HCT116 (cell line): ENCODE measurements around the gene HNRNPDL. TPM values are rescaled to one million over a fixed set of nuclear protein-coding genes. Genes with fewer than 3 reads are reported as not detected.
"Not testable (repeated sequence)": the region's sequence is repeated elsewhere in the genome, so short reads cannot be mapped to it uniquely, and the experiment has no call there.

ENCODE experiments used
- ATAC-seq: fragments of 200-7000 bp; cut with Tn5 transposase; 2 replicates; pipeline ENCODE4 v1.9.1; 2020; ENCODE audit warnings: mild to moderate bottlenecking, moderate library complexity
- BruUV-seq: library from RNA; stranded (reverse); fragments of 400-500 nt; replicated peaks from 2 replicates; lab custom pipeline; 2021; lab: Mats Ljungman, UMichigan
- CTCF ChIA-PET: fragments of 300-600 bp; sonication (Branson Sonifier 250); formaldehyde crosslinking; loops from one replicate; lab custom pipeline; 2021; ENCODE audit warnings: antibody characterized with exemption; lab: Charles Lee
- POLR2A ChIA-PET: fragments of 300-600, 350-600 bp; sonication (Branson Sonifier 250); formaldehyde crosslinking; loops from one replicate; lab custom pipeline; 2021; ENCODE audit warnings: antibody characterized with exemption; lab: Charles Lee
- RAD21 ChIA-PET, 2 experiments: fragments of 300-600 bp; sonication (Branson Sonifier 250); formaldehyde crosslinking; loops; one replicate each; lab custom pipeline; 2023; ENCODE audit warnings: low total read pairs in 2 of 2; ENCODE audit not compliant: uncharacterized antibody in 2 of 2, unreplicated experiment in 2 of 2, low non-redundant PET in 1 of 2; lab: Charles Lee
- DNase-seq: peaks from one replicate; pipeline ENCODE4 v3.0.0-alpha.2; 2010; ENCODE audit warnings: low read depth, low spot score
- H2AFZ ChIP-seq: fragments of 200-600 bp; shearing (Covaris generic), sonication (generic); 2 replicates; pipeline ENCODE4 v1.6.1; 2017; ENCODE audit warnings: low read depth, mixed run types, mixed read lengths, antibody characterized with exemption, low read length; ENCODE audit not compliant: poor library complexity, severe bottlenecking
- H3K27ac ChIP-seq: 2 replicates; pipeline ENCODE4 v1.5.1; 2012; ENCODE audit warnings: low read depth, low read length
- H3K27me3 ChIP-seq: fragments of 200-600 bp; sonication (generic); 2 replicates; pipeline ENCODE4 v1.6.1; 2016; ENCODE audit warnings: mixed run types, low read length, mixed read lengths; ENCODE audit not compliant: insufficient read depth
- H3K36me3 ChIP-seq, 2 experiments: fragments of 200-500 bp in 1 of 2; fragments of 200-600 bp in 1 of 2; sonication (Bioruptor generic) in 1 of 2; sonication (generic) in 1 of 2; 2 replicates each; pipeline versions ENCODE4 v1.5.1 to v1.6.1; 2014 to 2016; ENCODE audit warnings: low read length in 2 of 2, inconsistent platforms in 1 of 2, mixed read lengths in 1 of 2, mixed run types in 1 of 2; ENCODE audit not compliant: insufficient read depth in 2 of 2, control insufficient read depth in 1 of 2
- H3K4me1 ChIP-seq, 2 experiments: fragments of 200-600 bp in 1 of 2; sonication (generic) in 1 of 2; 2 replicates each; pipeline versions ENCODE4 v1.5.1 to v1.6.1; 2012 to 2017; ENCODE audit warnings: low read length in 2 of 2, inconsistent platforms in 1 of 2, mild to moderate bottlenecking in 1 of 2, mixed read lengths in 1 of 2, mixed run types in 1 of 2, moderate library complexity in 1 of 2; ENCODE audit not compliant: insufficient read depth in 2 of 2, control insufficient read depth in 1 of 2
- H3K4me2 ChIP-seq: fragments of 200-600 bp; sonication (generic); 2 replicates; pipeline ENCODE4 v1.6.1; 2017; ENCODE audit warnings: mixed run types, low read length, mixed read lengths
- H3K4me3 ChIP-seq, 2 experiments: fragments of 200-600 bp in 1 of 2; sonication (generic) in 1 of 2; replicated peaks in 1 of 2; 2 replicates each; pipeline ENCODE4 v1.5.1; 2011 to 2016; ENCODE audit warnings: low read length in 2 of 2, control low read depth in 1 of 2, low read depth in 1 of 2, mild to moderate bottlenecking in 1 of 2, mixed read lengths in 1 of 2, mixed run types in 1 of 2
- H3K79me2 ChIP-seq: fragments of 200-600 bp; sonication (generic); 2 replicates; pipeline ENCODE4 v1.6.1; 2017; ENCODE audit warnings: mild to moderate bottlenecking, mixed run types, low read length, moderate library complexity, mixed read lengths; ENCODE audit not compliant: insufficient read depth
- H3K9ac ChIP-seq: fragments of 200-600 bp; sonication (generic); 2 replicates; pipeline ENCODE4 v1.6.1; 2016; ENCODE audit warnings: low read length, mixed read lengths
- H3K9me2 ChIP-seq: fragments of 200-600 bp; sonication (generic), shearing (Covaris generic); 2 replicates; pipeline ENCODE4 v1.6.1; 2017; ENCODE audit warnings: mixed run types, mild to moderate bottlenecking, moderate library complexity; ENCODE audit not compliant: insufficient read depth
- H3K9me3 ChIP-seq, 2 experiments: fragments of 200-500 bp in 1 of 2; fragments of 200-600 bp in 1 of 2; sonication (Bioruptor generic) in 1 of 2; sonication (generic) in 1 of 2; 2 replicates each; pipeline ENCODE4 v1.6.1; 2014 to 2017; ENCODE audit warnings: low read length in 2 of 2, mixed read lengths in 2 of 2, inconsistent platforms in 1 of 2, low read depth in 1 of 2, mild to moderate bottlenecking in 1 of 2, mixed run types in 1 of 2, moderate library complexity in 1 of 2; ENCODE audit not compliant: control insufficient read depth in 1 of 2, insufficient read depth in 1 of 2
- H4K20me1 ChIP-seq: fragments of 200-600 bp; sonication (generic), shearing (Covaris generic); 2 replicates; pipeline ENCODE4 v1.6.1; 2017; ENCODE audit warnings: mixed run types, mild to moderate bottlenecking, moderate library complexity; ENCODE audit not compliant: insufficient read depth
- CBX3 ChIP-seq: IDR thresholded peaks from 2 replicates; pipeline ENCODE4 v1.6.1; 2012; ENCODE audit warnings: low read depth
- EGR1 ChIP-seq: IDR thresholded peaks from 2 replicates; pipeline ENCODE4 v1.6.1; 2012; ENCODE audit warnings: low read depth
- EZH2 ChIP-seq: fragments of 200-600 bp; sonication (generic); IDR thresholded peaks from 2 replicates; pipeline ENCODE4 v1.6.1; 2017; ENCODE audit warnings: antibody characterized with exemption, mixed run types
- JUND ChIP-seq: IDR thresholded peaks from 2 replicates; pipeline ENCODE4 v1.6.1; 2012
- POLR2A ChIP-seq: IDR thresholded peaks from 2 replicates; pipeline ENCODE4 v1.7.0; 2011; ENCODE audit warnings: borderline replicate concordance; ENCODE audit not compliant: insufficient read depth, insufficient read length; ENCODE audit errors: extremely low read depth
- TCF7L2 ChIP-seq: IDR thresholded peaks from 2 replicates; pipeline ENCODE4 v1.7.0; 2011; ENCODE audit warnings: borderline replicate concordance, inconsistent platforms; ENCODE audit not compliant: insufficient read depth, insufficient read length; ENCODE audit errors: extremely low read depth
- intact Hi-C: fragments of 100-400 bp; cut with micrococcal nuclease; formaldehyde crosslinking; loops from 2 replicates; pipeline ENCODE4 v1.10.0; 2022
- total RNA-seq: library from RNA; stranded (reverse); gene quantifications from one replicate; pipeline ENCODE4 v1.2.1, GENCODE V29; 2021; ENCODE audit not compliant: unreplicated experiment
- TF ChIP-seq, protein P1 (sequence below): IDR thresholded peaks from 2 replicates; pipeline ENCODE4 v1.6.1; 2012; ENCODE audit warnings: low read depth
- TF ChIP-seq, protein P2 (sequence below): IDR thresholded peaks from 2 replicates; pipeline ENCODE4 v1.6.1; 2011; ENCODE audit warnings: mild to moderate bottlenecking, low read length, moderate library complexity; ENCODE audit not compliant: insufficient replicate concordance; ENCODE audit errors: extremely low read depth
- TF ChIP-seq, protein P3 (sequence below): IDR thresholded peaks from 2 replicates; pipeline ENCODE4 v1.6.1; 2012

The HNRNPDL gene
- total RNA-seq, 1 experiment from 2014 or later = 206 TPM

DNA sequence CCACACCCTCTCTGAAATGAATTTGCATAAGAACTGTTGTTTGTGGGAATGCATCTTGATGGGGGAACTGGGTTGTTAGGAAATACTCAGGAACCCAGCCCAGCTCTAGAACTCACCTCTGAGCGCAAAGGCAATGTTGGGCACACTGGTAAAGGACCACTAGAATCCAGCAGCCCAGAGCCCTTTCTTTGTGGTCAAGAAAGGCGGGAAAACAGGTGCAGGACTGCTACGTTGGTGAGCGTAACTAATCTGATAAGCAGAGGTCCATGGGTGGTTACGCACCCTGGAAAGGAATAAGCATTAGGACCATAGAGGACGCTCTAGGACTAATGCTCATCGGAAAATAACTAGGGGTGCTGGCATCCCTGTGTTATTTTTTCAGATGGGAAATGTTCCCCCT lies 45.7 kb upstream of the HNRNPDL start:
- ATAC-seq, H3K9ac ChIP-seq, CTCF ChIA-PET, H3K36me3 ChIP-seq, H3K9me3 ChIP-seq, H3K79me2 ChIP-seq, H3K9me2 ChIP-seq, H3K4me2 ChIP-seq, H3K27ac ChIP-seq, BruUV-seq, DNase-seq, POLR2A ChIA-PET, H2AFZ ChIP-seq, intact Hi-C loops, H3K4me1 ChIP-seq, RAD21 ChIA-PET, H4K20me1 ChIP-seq, H3K27me3 ChIP-seq, H3K4me3 ChIP-seq: not testable (repeated sequence)

DNA sequence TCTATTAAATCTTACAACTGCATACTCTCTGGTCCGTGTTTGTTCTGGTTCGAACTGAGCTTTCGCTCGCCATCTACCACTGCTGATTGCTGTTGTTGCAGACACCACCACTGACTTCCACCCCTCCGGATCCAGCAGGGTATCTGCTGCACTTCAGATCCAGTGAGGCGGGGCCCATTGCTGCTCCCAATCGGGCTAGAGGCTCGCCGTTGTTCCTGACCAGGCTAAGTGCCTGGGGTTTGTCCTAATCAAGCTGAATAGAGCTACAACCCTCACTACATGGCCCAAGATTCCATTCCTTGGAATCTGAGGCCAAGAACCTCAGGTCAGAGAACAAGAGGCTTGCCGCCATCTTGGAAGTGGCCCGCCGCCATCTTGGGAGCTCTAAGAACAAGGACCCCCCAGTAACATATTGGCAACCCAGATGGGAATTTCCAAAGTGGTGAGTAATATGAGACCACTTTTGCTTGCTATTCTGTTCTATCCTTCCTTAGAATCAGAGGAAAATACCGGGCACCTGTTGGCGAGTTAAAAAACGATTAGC lies 43.4 kb upstream of the HNRNPDL start:
- POLR2A ChIA-PET = no interaction called here
- no peak for DNase-seq
- RAD21 ChIA-PET = no interaction called here
- no peaks in the 10 kb centered on the region for H3K36me3 ChIP-seq
- intact Hi-C loops = no loop called here
- CTCF ChIA-PET = no interaction called here
- H3K9me2 ChIP-seq = no peaks in the 10 kb centered on the region; the same call in 1 of the 2 replicates
- H3K27me3 ChIP-seq = no peaks in the 10 kb centered on the region
- H3K4me1 ChIP-seq = no peaks in the 10 kb centered on the region
- H3K4me3 ChIP-seq = no peak overlapping the region
- ATAC-seq = no peak
- H4K20me1 ChIP-seq = no peaks in the 10 kb centered on the region
- no peak overlapping the region for H3K4me2 ChIP-seq
- no peak overlapping the region for H3K9ac ChIP-seq
- no peaks in the 10 kb centered on the region for H3K9me3 ChIP-seq
- H2AFZ ChIP-seq = no peak overlapping the region
- no peaks in the 10 kb centered on the region for H3K79me2 ChIP-seq
- H3K27ac ChIP-seq = no peak overlapping the region
- TF ChIP-seq, protein P1, sequence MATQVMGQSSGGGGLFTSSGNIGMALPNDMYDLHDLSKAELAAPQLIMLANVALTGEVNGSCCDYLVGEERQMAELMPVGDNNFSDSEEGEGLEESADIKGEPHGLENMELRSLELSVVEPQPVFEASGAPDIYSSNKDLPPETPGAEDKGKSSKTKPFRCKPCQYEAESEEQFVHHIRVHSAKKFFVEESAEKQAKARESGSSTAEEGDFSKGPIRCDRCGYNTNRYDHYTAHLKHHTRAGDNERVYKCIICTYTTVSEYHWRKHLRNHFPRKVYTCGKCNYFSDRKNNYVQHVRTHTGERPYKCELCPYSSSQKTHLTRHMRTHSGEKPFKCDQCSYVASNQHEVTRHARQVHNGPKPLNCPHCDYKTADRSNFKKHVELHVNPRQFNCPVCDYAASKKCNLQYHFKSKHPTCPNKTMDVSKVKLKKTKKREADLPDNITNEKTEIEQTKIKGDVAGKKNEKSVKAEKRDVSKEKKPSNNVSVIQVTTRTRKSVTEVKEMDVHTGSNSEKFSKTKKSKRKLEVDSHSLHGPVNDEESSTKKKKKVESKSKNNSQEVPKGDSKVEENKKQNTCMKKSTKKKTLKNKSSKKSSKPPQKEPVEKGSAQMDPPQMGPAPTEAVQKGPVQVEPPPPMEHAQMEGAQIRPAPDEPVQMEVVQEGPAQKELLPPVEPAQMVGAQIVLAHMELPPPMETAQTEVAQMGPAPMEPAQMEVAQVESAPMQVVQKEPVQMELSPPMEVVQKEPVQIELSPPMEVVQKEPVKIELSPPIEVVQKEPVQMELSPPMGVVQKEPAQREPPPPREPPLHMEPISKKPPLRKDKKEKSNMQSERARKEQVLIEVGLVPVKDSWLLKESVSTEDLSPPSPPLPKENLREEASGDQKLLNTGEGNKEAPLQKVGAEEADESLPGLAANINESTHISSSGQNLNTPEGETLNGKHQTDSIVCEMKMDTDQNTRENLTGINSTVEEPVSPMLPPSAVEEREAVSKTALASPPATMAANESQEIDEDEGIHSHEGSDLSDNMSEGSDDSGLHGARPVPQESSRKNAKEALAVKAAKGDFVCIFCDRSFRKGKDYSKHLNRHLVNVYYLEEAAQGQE = no peak
- no peak for TF ChIP-seq POLR2A
- TF ChIP-seq JUND = no peak
- TF ChIP-seq, protein P2, sequence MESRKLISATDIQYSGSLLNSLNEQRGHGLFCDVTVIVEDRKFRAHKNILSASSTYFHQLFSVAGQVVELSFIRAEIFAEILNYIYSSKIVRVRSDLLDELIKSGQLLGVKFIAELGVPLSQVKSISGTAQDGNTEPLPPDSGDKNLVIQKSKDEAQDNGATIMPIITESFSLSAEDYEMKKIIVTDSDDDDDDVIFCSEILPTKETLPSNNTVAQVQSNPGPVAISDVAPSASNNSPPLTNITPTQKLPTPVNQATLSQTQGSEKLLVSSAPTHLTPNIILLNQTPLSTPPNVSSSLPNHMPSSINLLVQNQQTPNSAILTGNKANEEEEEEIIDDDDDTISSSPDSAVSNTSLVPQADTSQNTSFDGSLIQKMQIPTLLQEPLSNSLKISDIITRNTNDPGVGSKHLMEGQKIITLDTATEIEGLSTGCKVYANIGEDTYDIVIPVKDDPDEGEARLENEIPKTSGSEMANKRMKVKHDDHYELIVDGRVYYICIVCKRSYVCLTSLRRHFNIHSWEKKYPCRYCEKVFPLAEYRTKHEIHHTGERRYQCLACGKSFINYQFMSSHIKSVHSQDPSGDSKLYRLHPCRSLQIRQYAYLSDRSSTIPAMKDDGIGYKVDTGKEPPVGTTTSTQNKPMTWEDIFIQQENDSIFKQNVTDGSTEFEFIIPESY = no peak
- no peak for TF ChIP-seq EGR1
- TF ChIP-seq, protein P3, sequence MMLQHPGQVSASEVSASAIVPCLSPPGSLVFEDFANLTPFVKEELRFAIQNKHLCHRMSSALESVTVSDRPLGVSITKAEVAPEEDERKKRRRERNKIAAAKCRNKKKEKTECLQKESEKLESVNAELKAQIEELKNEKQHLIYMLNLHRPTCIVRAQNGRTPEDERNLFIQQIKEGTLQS = no peak
- TF ChIP-seq TCF7L2 = no peak
- no peak for TF ChIP-seq CBX3
- TF ChIP-seq EZH2 = no peak
- TF ChIP-seq, all 23 proteins: peak for 0
- no TSS peak for BruUV-seq
